Right lobe of liver (tissue), 4 donors: Measurements from ENCODE around the gene ENPP3.

Experiments used
- CTCF ChIP-seq, 4 donors: fragments of 200-600 bp in 3 of 4; fragments of 450-650 bp in 1 of 4; IDR thresholded peaks; one replicate each; pipeline versions ENCODE4 v1.5.1 to v1.8.0; 2016 to 2022; ENCODE audit warnings: antibody characterized with exemption in 4 of 4, mild to moderate bottlenecking in 2 of 4
- POLR2A ChIP-seq: fragments of 450-650 bp; IDR thresholded peaks from one replicate; pipeline ENCODE4 v1.6.1; 2017; ENCODE audit warnings: antibody characterized with exemption, mild to moderate bottlenecking
- donor health status: DM: no; HTN: no; CAD: no.
- donor health status: DM: no; HTN: no; CAD: no.
- donor health status: DM: no; HTN: yes; CAD: no.

- TF ChIP-seq CTCF (IDR thresholded peaks at IDR 0.05) (no peak), POLR2A (peak; percentile 59)
These were observed at the start of gene ENPP3 for GRCh38 chr6:131636880-131637792.
